NB4 (cell line): ENCODE data around the gene GMPR.

Source experiments
- DNase-seq: peaks from one replicate; pipeline ENCODE4 v3.0.0; 2010; ENCODE audit warnings: low read depth
- H3K4me3 ChIP-seq: one replicate; pipeline ENCODE4 v1.5.1; 2011; ENCODE audit warnings: mild to moderate bottlenecking, low read depth, low read length, moderate library complexity
- CTCF ChIP-seq: IDR thresholded peaks from one replicate; pipeline ENCODE4 v1.5.1; 2012; ENCODE audit warnings: low read depth, low read length
- MAX ChIP-seq: IDR thresholded peaks from 2 replicates; pipeline ENCODE4 v1.6.1; 2011; ENCODE audit warnings: low read depth, low read length
- MYC ChIP-seq: IDR thresholded peaks from 2 replicates; pipeline ENCODE4 v1.6.1; 2011; ENCODE audit warnings: low read depth, low read length
- POLR2A ChIP-seq: IDR thresholded peaks from 2 replicates; pipeline ENCODE4 v1.6.1; 2011; ENCODE audit warnings: mild to moderate bottlenecking; ENCODE audit not compliant: insufficient read length; ENCODE audit errors: extremely low read depth

Gene GMPR

DNA sequence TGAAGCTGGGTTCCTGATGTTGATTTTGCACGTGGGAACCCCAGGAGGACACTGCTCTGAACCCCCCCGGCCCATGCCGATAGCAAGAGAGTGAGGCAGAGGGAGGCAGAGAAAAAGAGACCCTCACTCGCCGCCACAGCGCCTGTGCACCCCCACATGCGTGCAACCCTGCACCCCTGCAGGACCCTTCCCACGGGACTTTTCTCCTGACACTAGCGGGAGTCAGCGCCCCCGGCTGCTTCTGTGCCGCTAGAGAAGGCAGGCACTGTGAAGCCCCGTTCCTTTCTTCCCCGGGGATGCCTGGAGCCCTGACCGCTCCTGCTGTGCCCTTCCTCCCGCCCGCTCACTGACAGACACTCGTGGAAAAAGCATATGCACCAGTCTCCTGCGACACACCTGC lies 67.4 kb downstream of the GMPR start:
- peak; percentile 49 for DNase-seq
- no peak for TF ChIP-seq POLR2A
- no peak for TF ChIP-seq MYC
- TF ChIP-seq MAX = no peak
- no peak for TF ChIP-seq CTCF
- H3K4me3 ChIP-seq = peak overlapping the region; percentile 13

DNA sequence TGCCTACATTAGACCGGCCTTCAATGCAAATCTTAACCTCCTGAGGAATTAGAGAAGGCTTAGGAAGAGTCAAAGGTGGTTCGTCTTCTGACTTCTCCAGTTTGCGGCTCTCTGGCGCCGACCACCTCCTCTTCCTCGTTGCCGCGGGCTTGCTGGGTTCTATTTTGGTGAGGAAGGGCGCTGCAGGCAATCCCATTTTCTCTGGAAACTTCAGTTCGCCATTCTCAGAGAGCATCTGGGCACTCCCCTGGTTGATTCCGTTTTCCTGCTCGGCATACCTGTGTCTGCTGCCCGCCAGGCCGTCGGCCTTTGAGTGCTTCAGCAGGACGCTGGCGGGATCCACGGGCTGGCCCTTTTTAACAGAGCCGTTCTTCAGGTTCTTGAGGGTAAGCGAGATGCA lies 67.9 kb downstream of the GMPR start:
- H3K4me3 ChIP-seq = no peak overlapping the region
- TF ChIP-seq MAX = no peak
- TF ChIP-seq MYC = no peak
- TF ChIP-seq POLR2A = no peak
- TF ChIP-seq CTCF = no peak
- no peak for DNase-seq

GRCh38 chr6:16311763-16312162 lies 73.4 kb downstream of the GMPR start:
- no peak overlapping the region for H3K4me3 ChIP-seq
- no peak for TF ChIP-seq MAX
- no peak for TF ChIP-seq CTCF
- TF ChIP-seq POLR2A = no peak
- TF ChIP-seq MYC = no peak
- DNase-seq = no peak

GRCh38 chr6:16313732-16314131 lies 75.3 kb downstream of the GMPR start:
- no peak overlapping the region for H3K4me3 ChIP-seq
- TF ChIP-seq MYC (no peak), CTCF (no peak), MAX (no peak), POLR2A (no peak)
- DNase-seq = no peak

- DNase-seq = no peak
- H3K4me3 ChIP-seq = no peak overlapping the region
- TF ChIP-seq CTCF = no peak
- no peak for TF ChIP-seq MAX
- no peak for TF ChIP-seq POLR2A
- no peak for TF ChIP-seq MYC
Observed at GRCh38 chr6:16314296-16314695, 75.9 kb downstream of the GMPR start.
